ENCODE data around the gene GPR50.
A peak's percentile ranks its signal among the peaks of the same experiment; 100 is the strongest.

The GPR50 gene

GRCh38 chrX:151183912-151184565 lies 7.7 kb downstream of the GPR50 start:
- peaks cover 78% of the 10 kb centered on the region for H3K27me3 Mint-ChIP-seq (ENCODE audit: low read depth)
- no peak overlapping the region for H3K4me3 Mint-ChIP-seq
- H3K27ac Mint-ChIP-seq: no peak overlapping the region
- H3K9me3 Mint-ChIP-seq: peaks cover 37% of the 10 kb centered on the region
- no peak for TF ChIP-seq CTCF (IDR thresholded peaks at IDR 0.05; ENCODE audit: unreplicated experiment in 3 of 3)
- no peaks in the 10 kb centered on the region for H3K4me1 Mint-ChIP-seq
- peaks cover 15% of the 10 kb centered on the region for H3K36me3 Mint-ChIP-seq (ENCODE audit: low read depth)

GRCh38 chrX:151184705-151185104 lies 8.3 kb downstream of the GPR50 start:
- no peaks in the 10 kb centered on the region for H3K4me1 Mint-ChIP-seq
- H3K27ac Mint-ChIP-seq: no peak overlapping the region
- no peak overlapping the region for H3K4me3 Mint-ChIP-seq
- peaks cover 71% of the 10 kb centered on the region for H3K27me3 Mint-ChIP-seq (ENCODE audit: low read depth)
- H3K36me3 Mint-ChIP-seq (ENCODE audit: low read depth): peaks cover 15% of the 10 kb centered on the region
- peaks cover 36% of the 10 kb centered on the region for H3K9me3 Mint-ChIP-seq
- TF ChIP-seq CTCF (IDR thresholded peaks at IDR 0.05; ENCODE audit: unreplicated experiment in 3 of 3): no peak

- no peak for TF ChIP-seq CTCF (IDR thresholded peaks at IDR 0.05; ENCODE audit: unreplicated experiment in 3 of 3)
- Mint-ChIP-seq H3K27me3 (ENCODE audit: low read depth) (no peaks in the 10 kb centered on the region), H3K27ac (no peak overlapping the region), H3K4me1 (no peaks in the 10 kb centered on the region), H3K4me3 (no peak overlapping the region), H3K36me3 (ENCODE audit: low read depth) (no peaks in the 10 kb centered on the region), H3K9me3 (peaks cover 18% of the 10 kb centered on the region)
These were observed 30.5 kb downstream of the GPR50 start for GRCh38 chrX:151206871-151207270.

- no peak for TF ChIP-seq CTCF (IDR thresholded peaks at IDR 0.05; ENCODE audit: unreplicated experiment in 3 of 3)
- Mint-ChIP-seq H3K4me3 (no peak overlapping the region), H3K9me3 (peaks cover 14% of the 10 kb centered on the region), H3K27me3 (ENCODE audit: low read depth) (peaks cover 18% of the 10 kb centered on the region), H3K36me3 (ENCODE audit: low read depth) (no peaks in the 10 kb centered on the region), H3K27ac (no peak overlapping the region), H3K4me1 (no peaks in the 10 kb centered on the region)
These were observed 49.5 kb downstream of the GPR50 start for GRCh38 chrX:151225843-151226242.

GRCh38 chrX:151226941-151227340 lies 50.6 kb downstream of the GPR50 start:
- H3K27me3 Mint-ChIP-seq (ENCODE audit: low read depth): peaks cover 18% of the 10 kb centered on the region
- H3K4me3 Mint-ChIP-seq: no peak overlapping the region
- H3K27ac Mint-ChIP-seq: no peak overlapping the region
- no peaks in the 10 kb centered on the region for H3K4me1 Mint-ChIP-seq
- H3K9me3 Mint-ChIP-seq: peaks cover 11% of the 10 kb centered on the region
- TF ChIP-seq CTCF (IDR thresholded peaks at IDR 0.05; ENCODE audit: unreplicated experiment in 3 of 3): no peak
- no peaks in the 10 kb centered on the region for H3K36me3 Mint-ChIP-seq (ENCODE audit: low read depth)

- peaks cover 11% of the 10 kb centered on the region for H3K9me3 Mint-ChIP-seq
- no peak for TF ChIP-seq CTCF (IDR thresholded peaks at IDR 0.05; ENCODE audit: unreplicated experiment in 3 of 3)
- no peak overlapping the region for H3K27ac Mint-ChIP-seq
- H3K27me3 Mint-ChIP-seq (ENCODE audit: low read depth): peaks cover 18% of the 10 kb centered on the region
- no peaks in the 10 kb centered on the region for H3K36me3 Mint-ChIP-seq (ENCODE audit: low read depth)
- H3K4me3 Mint-ChIP-seq: peak overlapping the region; percentile 69 to 74 (median 71)
- H3K4me1 Mint-ChIP-seq: no peaks in the 10 kb centered on the region
These were observed 51.2 kb downstream of the GPR50 start for GRCh38 chrX:151227627-151228026.

Measured in nephron (organoid).